B cell (primary cell): ENCODE results near the gene SLC39A8.

ENCODE experiments used
- CTCF ChIP-seq: fragments of 200-600 bp; IDR thresholded peaks from one replicate; pipeline ENCODE4 v1.8.0; 2022; ENCODE audit warnings: antibody characterized with exemption, mild to moderate bottlenecking
- EZH2 ChIP-seq: IDR thresholded peaks from 2 replicates; pipeline ENCODE4 v1.6.1; 2012; ENCODE audit warnings: borderline replicate concordance, low read depth, mild to moderate bottlenecking, moderate library complexity, low read length; ENCODE audit not compliant: insufficient read depth, poor library complexity, severe bottlenecking

GRCh38 chr4:102348701-102349100 lies 3.4 kb upstream of the SLC39A8 start:
- no peak for TF ChIP-seq CTCF
- TF ChIP-seq EZH2, result no peak
